GM10266 (cell line): ENCODE measurements around the gene CYP1A1.
"Not testable (repeated sequence)": the region's sequence is repeated elsewhere in the genome, so short reads cannot be mapped to it uniquely, and the experiment has no call there.

Experiments
- DNase-seq: peaks from one replicate; pipeline ENCODE4 v3.0.0; 2012; ENCODE audit errors: extremely low spot score
- TF ChIP-seq, protein P1 (sequence below): IDR thresholded peaks from 2 replicates; pipeline ENCODE4 v1.5.1; 2012; ENCODE audit warnings: mild to moderate bottlenecking, low read depth; ENCODE audit not compliant: control insufficient read depth, insufficient read depth; ENCODE audit errors: missing control alignments

CYP1A1 gene

DNA sequence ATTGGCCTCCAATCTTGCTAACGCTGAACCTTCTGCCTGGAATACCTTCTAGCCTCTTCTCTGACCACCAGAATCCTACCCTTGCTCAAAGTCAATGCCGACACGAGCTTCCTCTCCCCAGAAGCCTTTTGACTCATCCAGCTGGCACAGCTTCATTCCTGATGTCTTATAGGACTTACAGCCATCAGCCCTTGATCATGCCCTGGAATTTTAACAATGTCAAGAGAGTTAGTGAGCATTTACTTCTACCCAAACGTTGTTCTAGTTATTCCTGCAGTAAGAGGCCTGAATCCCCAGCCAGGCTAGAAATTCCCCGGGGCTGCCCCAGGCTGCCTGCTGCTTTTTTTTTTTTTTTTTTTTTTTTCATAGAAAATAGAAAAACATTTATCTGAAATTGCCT lies 27.2 kb upstream of the CYP1A1 start:
- DNase-seq: no peak
- TF ChIP-seq, protein P1, sequence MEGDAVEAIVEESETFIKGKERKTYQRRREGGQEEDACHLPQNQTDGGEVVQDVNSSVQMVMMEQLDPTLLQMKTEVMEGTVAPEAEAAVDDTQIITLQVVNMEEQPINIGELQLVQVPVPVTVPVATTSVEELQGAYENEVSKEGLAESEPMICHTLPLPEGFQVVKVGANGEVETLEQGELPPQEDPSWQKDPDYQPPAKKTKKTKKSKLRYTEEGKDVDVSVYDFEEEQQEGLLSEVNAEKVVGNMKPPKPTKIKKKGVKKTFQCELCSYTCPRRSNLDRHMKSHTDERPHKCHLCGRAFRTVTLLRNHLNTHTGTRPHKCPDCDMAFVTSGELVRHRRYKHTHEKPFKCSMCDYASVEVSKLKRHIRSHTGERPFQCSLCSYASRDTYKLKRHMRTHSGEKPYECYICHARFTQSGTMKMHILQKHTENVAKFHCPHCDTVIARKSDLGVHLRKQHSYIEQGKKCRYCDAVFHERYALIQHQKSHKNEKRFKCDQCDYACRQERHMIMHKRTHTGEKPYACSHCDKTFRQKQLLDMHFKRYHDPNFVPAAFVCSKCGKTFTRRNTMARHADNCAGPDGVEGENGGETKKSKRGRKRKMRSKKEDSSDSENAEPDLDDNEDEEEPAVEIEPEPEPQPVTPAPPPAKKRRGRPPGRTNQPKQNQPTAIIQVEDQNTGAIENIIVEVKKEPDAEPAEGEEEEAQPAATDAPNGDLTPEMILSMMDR: no peak

- no peak for DNase-seq
- TF ChIP-seq, protein P1: no peak
Observed at GRCh38 chr15:74752011-74752410, 26.7 kb upstream of the CYP1A1 start.

- TF ChIP-seq, protein P1: no peak
- no peak for DNase-seq
Observed at GRCh38 chr15:74750751-74751150, 25.4 kb upstream of the CYP1A1 start.

- TF ChIP-seq, protein P1: no peak
- no peak for DNase-seq
Observed at GRCh38 chr15:74749832-74750231, 24.5 kb upstream of the CYP1A1 start.

GRCh38 chr15:74748322-74748946 lies 23.1 kb upstream of the CYP1A1 start, which contains the start of gene CYP1A2:
Gene CYP1A2, plus strand, starts transcription at chr15:74748845. Its CDS starts 894 bp downstream, at chr15:74749739.
- no peak for DNase-seq
- TF ChIP-seq, protein P1: no peak

DNA sequence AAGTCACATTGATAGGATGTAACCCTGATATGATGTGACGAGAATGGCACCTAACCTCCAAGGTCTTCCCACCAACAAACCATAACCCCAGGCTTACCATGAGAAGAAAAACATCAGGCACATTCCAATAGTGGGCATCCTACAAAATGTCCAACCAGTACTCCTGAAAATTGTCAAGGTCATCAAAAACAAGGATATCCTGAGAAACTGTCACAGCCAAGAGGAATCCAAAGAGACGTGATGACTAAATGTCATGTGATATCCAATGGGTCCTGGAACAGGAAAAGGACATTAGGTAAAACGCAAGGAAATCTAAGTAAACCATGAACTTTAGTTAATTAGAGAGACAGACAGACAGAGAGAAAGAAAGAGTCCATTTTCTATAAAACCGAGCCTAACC lies 21.1 kb upstream of the CYP1A1 start:
- TF ChIP-seq, protein P1: no peak
- DNase-seq: no peak

- no peak for DNase-seq
- TF ChIP-seq, protein P1: no peak
Observed at GRCh38 chr15:74742422-74742821, 17.1 kb upstream of the CYP1A1 start.

- DNase-seq: not testable (repeated sequence)
Observed at GRCh38 chr15:74738239-74738638, 12.9 kb upstream of the CYP1A1 start.
